GM12878 (cell line): ENCODE data around the gene SFT2D3. TPM values are rescaled to one million over a fixed set of nuclear protein-coding genes. Genes with fewer than 3 reads are reported as not detected.

Experiments used
- ATAC-seq: fragments of 200-7000 bp; cut with Tn5 transposase; 3 replicates; pipeline ENCODE4 v1.9.1; 2020; ENCODE audit warnings: mild to moderate bottlenecking, moderate library complexity
- BruUV-seq: library from RNA; stranded (reverse); fragments of 400-500 nt; replicated peaks from 2 replicates; lab custom pipeline; 2021; lab: Mats Ljungman, UMichigan
- CTCF ChIA-PET: fragments of 300-600 bp; sonication (Branson Sonifier 250); formaldehyde crosslinking; extraction: SDS; loops from one replicate; lab custom pipeline; 2021; ENCODE audit warnings: inconsistent platforms; lab: Yijun Ruan, JAX
- POLR2A ChIA-PET: fragments of 350-600 bp; formaldehyde crosslinking; extraction: SDS; loops from one replicate; lab custom pipeline; 2021; ENCODE audit warnings: inconsistent platforms; lab: Charles Lee
- RAD21 ChIA-PET: fragments of 300-600 bp; sonication (Branson Sonifier 250); formaldehyde crosslinking; loops from one replicate; lab custom pipeline; 2023; ENCODE audit warnings: antibody characterized with exemption; ENCODE audit not compliant: unreplicated experiment; lab: Charles Lee
- SMC1A ChIA-PET: fragments of 300-600 bp; sonication (Branson Sonifier 250); formaldehyde crosslinking; loops from one replicate; lab custom pipeline; 2023; ENCODE audit not compliant: unreplicated experiment, uncharacterized antibody; lab: Charles Lee
- DNase-seq: peaks from one replicate; pipeline ENCODE4 v3.0.0-alpha.2; 2011; ENCODE audit warnings: low read depth, low spot score
- FAIRE-seq: peaks from 3 replicates; lab custom pipeline; 2011; peaks lifted over from hg19 to GRCh38; lab: Jason Lieb, UNC
- H2AFZ ChIP-seq: 2 replicates; pipeline ENCODE4 v1.6.0; 2011; ENCODE audit warnings: low read depth, low read length, control low read depth; ENCODE audit not compliant: control insufficient read depth
- H3K27ac ChIP-seq: 2 replicates; pipeline ENCODE4 v1.5.1; 2011; ENCODE audit warnings: control low read depth; ENCODE audit not compliant: control insufficient read depth, insufficient read depth
- H3K27me3 ChIP-seq, 2 experiments: replicated peaks in 1 of 2; 2 replicates each; pipeline versions ENCODE4 v1.6.0 to v1.6.1; 2011; ENCODE audit warnings: low read length in 1 of 2; ENCODE audit not compliant: control insufficient read depth in 2 of 2, insufficient read depth in 2 of 2
- H3K36me3 ChIP-seq, 2 experiments: 2 replicates each; pipeline ENCODE4 v1.5.1; 2011; ENCODE audit warnings: low read length in 1 of 2; ENCODE audit not compliant: control insufficient read depth in 2 of 2, insufficient read depth in 2 of 2
- H3K4me1 ChIP-seq: 2 replicates; pipeline ENCODE4 v1.6.1; 2011; ENCODE audit warnings: mild to moderate bottlenecking, low read length, moderate library complexity, mixed read lengths; ENCODE audit not compliant: control insufficient read depth, insufficient read depth
- H3K4me2 ChIP-seq: 2 replicates; pipeline ENCODE4 v1.6.0; 2011; ENCODE audit warnings: control low read depth; ENCODE audit not compliant: control insufficient read depth, insufficient read depth
- H3K4me3 ChIP-seq: fragments of 200-600 bp; sonication (generic); 2 replicates; pipeline ENCODE4 v1.5.1; 2016
- H3K79me2 ChIP-seq: 2 replicates; pipeline ENCODE4 v1.6.0; 2011; ENCODE audit warnings: low read length; ENCODE audit not compliant: control insufficient read depth, insufficient read depth
- H3K9ac ChIP-seq: 2 replicates; pipeline ENCODE4 v1.8.0; 2011; ENCODE audit warnings: low read length, control low read depth, mixed read lengths; ENCODE audit not compliant: control insufficient read depth, insufficient read depth
- H3K9me3 ChIP-seq: replicated peaks from 3 replicates; pipeline ENCODE4 v1.5.1; 2011; ENCODE audit warnings: mild to moderate bottlenecking, low read length; ENCODE audit not compliant: control insufficient read depth, insufficient read depth
- H4K20me1 ChIP-seq: 2 replicates; pipeline ENCODE4 v1.6.0; 2011; ENCODE audit not compliant: control insufficient read depth, insufficient read depth
- BCL3 ChIP-seq: IDR thresholded peaks from 2 replicates; pipeline ENCODE4 v1.6.1; 2011; ENCODE audit warnings: borderline replicate concordance, low read depth, mild to moderate bottlenecking, moderate library complexity, low read length; ENCODE audit not compliant: insufficient read depth, poor library complexity, severe bottlenecking
- EP300 ChIP-seq, 2 experiments: fragments of 150-350 bp in 1 of 2; IDR thresholded peaks; 2 replicates each; pipeline ENCODE4 v1.6.1; 2011 to 2012; ENCODE audit warnings: low read depth in 2 of 2, low read length in 2 of 2, borderline replicate concordance in 1 of 2, improper control_type of control experiment in 1 of 2, inconsistent platforms in 1 of 2; ENCODE audit not compliant: control insufficient read depth in 1 of 2
- GABPA ChIP-seq: IDR thresholded peaks from 2 replicates; pipeline ENCODE4 v1.6.1; 2014; ENCODE audit warnings: antibody characterized with exemption, low read depth, mild to moderate bottlenecking, inconsistent platforms
- MXI1 ChIP-seq: fragments of 150-350 bp; IDR thresholded peaks from 2 replicates; pipeline ENCODE4 v1.6.1; 2011; ENCODE audit warnings: low read depth, mild to moderate bottlenecking, inconsistent platforms, low read length, improper control_type of control experiment
- RELA ChIP-seq: fragments of 450-650 bp; IDR thresholded peaks from 2 replicates; pipeline ENCODE4 v1.8.0; 2014; ENCODE audit warnings: borderline replicate concordance; ENCODE audit not compliant: partially characterized antibody
- SUZ12 ChIP-seq: fragments of 200-600 bp; sonication (generic); IDR thresholded peaks from one replicate; pipeline ENCODE4 v1.6.1; 2018; ENCODE audit warnings: antibody characterized with exemption, mild to moderate bottlenecking; ENCODE audit not compliant: unreplicated experiment
- WGBS: methylation state at CpG from one replicate; pipeline ENCODE4 v1.1.6; 2016; ENCODE audit warnings: low lambda C conversion rate; ENCODE audit not compliant: insufficient replicate concordance, insufficient coverage; ENCODE audit errors: missing lambda C conversion rate; 5-methylcytosine and 5-hydroxymethylcytosine counted together
- in situ Hi-C: fragments of 300-500 bp; cut with MboI; formaldehyde crosslinking; loops from 9 replicates; pipeline ENCODE4 v1.14.3; 2018; ENCODE audit warnings: mixed read lengths
- intact Hi-C: fragments of 100-400 bp; cut with micrococcal nuclease; formaldehyde crosslinking; loops from one replicate; pipeline ENCODE4 v1.14.2; 2022; ENCODE audit not compliant: unreplicated experiment
- polyA plus RNA-seq, 11 experiments: library from polyadenylated mRNA; depleted of rRNA in 4 of 11; unstranded in 6 of 11; stranded (reverse) in 5 of 11; fragments of >200 nt; fragmentation: Nextera tagmentation in 4 of 11; fragmentation: Illumina TruSeq in 1 of 11; extraction: Ambion mirVana in 4 of 11; extraction: Trizol in 1 of 11; gene quantifications; 1 replicate in 1 of 11; 2 replicates in 10 of 11; pipeline versions ENCODE4 v1.2.1 to v1.2.3, GENCODE V29; 2011 to 2016; ENCODE audit warnings: inconsistent platforms in 2 of 11, missing spikeins in 2 of 11, low read depth in 1 of 11
- total RNA-seq, 4 experiments: library from RNA; depleted of rRNA in 3 of 4; stranded (reverse); fragments of >200 nt in 3 of 4; fragmentation: Illumina TruSeq in 1 of 4; extraction: Trizol in 1 of 4; gene quantifications; 2 replicates each; pipeline versions ENCODE4 v1.2.1 to v1.2.3, GENCODE V29; 2013 to 2021

Gene SFT2D3
- total and polyA plus RNA-seq, 10 of the 15 experiments (the other 5 are each of a cell fraction or from before 2014, with no cell fraction given), result 4.2 to 8.4 (median 6.6) TPM; not detected in 4

- H4K20me1 ChIP-seq, result no peaks in the 10 kb centered on the region
- in situ Hi-C loops, result no loop called here
- H2AFZ ChIP-seq, result no peak overlapping the region
- no peaks in the 10 kb centered on the region for H3K4me1 ChIP-seq
- no peaks in the 10 kb centered on the region for H3K79me2 ChIP-seq
- POLR2A ChIA-PET, result no interaction called here
- no TSS peak for BruUV-seq
- no peak overlapping the region for H3K27ac ChIP-seq
- no peak for FAIRE-seq
- H3K4me3 ChIP-seq, result no peak overlapping the region
- no peak for ATAC-seq
- H3K9ac ChIP-seq, result no peak overlapping the region
- CTCF ChIA-PET, result no interaction called here
- 3% methylated on average over 9 of the region's 9 CpGs for WGBS
- H3K27me3 ChIP-seq, result peaks cover 7 to 8% of the 10 kb centered on the region in 2 experiments
- H3K36me3 ChIP-seq, result no peaks in the 10 kb centered on the region
- intact Hi-C loops, result no loop called here
- no peak for DNase-seq
- no peak overlapping the region for H3K4me2 ChIP-seq
- no peak for TF ChIP-seq GABPA
- TF ChIP-seq RELA, result no peak
- no peak for TF ChIP-seq SUZ12
- TF ChIP-seq BCL3, result peak; percentile 32
- no peak for TF ChIP-seq MXI1
- no peak for TF ChIP-seq EP300 (IDR thresholded peaks at IDR 0.05; ENCODE audit: borderline replicate concordance in 1 of 2, control insufficient read depth in 1 of 2, low read depth in 2 of 2, low read length in 2 of 2)
- no peaks in the 10 kb centered on the region for H3K9me3 ChIP-seq
- RAD21 ChIA-PET, result no interaction called here
- SMC1A ChIA-PET, result interaction anchor here (0.9 kb wide), 1 partner anchor 106 kb away, joined by 3 read pairs; no protein-coding TSS in a partner anchor
These were observed 39.3 kb upstream of the SFT2D3 start for GRCh38 chr2:127661949-127662510.
